NK-92 treated with Interleukin-12 subunit alpha and Interleukin-12 subunit beta, amount 100 ng/mL, for 24 hours (cell line): ENCODE results near the gene ANKRD33B.

Experiments
- DNase-seq: peaks from one replicate; lab custom pipeline; 2025; lab: John Stamatoyannopoulos, UW

The ANKRD33B gene

GRCh38 chr5:10701567-10702039, 137.7 kb downstream of the ANKRD33B start:
- no peak for DNase-seq

DNA sequence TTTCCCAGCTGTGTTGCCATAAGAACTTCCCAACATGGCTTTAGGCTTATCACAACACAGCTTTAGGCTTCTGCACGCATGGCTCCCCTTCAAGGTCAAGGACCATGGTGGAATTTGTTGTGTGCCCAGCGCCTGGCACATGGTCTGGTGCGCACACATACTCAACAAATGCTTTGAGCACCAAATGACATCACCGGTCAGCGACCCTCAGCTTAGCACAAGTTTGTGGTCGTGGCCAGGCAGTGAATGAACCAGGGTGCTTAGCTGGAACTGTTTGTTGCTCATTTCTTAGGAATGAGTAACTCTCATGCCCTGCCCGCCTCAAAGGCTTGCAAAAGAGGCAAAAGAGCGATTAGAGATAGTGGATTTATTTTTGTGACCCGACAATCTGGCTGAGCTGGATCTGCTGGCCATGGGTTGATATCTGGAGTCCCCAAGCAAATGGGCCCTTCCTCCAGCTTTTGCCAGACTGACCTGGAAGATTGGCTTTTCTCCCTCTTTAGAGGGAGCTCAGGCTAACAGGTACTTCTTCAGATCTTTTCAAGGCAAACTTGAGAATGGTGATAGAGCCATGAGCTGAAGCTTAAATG, 138.3 kb downstream of the ANKRD33B start:
- DNase-seq, result no peak

- no peak for DNase-seq
Measured at GRCh38 chr5:10702911-10703491, 139.1 kb downstream of the ANKRD33B start.

DNA sequence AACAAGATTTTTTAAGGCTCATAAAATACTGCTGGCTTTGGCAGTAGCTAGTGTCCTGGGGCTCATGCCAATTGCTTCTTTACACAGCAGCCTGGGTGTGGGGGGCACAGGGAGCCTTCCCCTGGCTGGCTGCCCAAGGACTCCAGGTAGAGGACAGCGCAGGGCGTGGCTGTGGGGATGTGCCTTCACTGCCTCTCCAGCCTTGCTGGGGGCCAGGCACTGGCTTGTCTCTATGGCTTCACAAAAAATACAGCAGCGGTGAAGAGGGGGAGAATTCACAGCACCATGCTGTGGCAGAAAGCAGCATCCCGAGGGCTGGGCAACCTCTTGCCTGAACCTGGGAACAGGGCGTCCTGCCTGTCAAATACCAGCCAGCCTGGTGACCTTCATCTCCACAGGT, 139.8 kb downstream of the ANKRD33B start:
- no peak for DNase-seq

- no peak for DNase-seq
Measured at GRCh38 chr5:10704949-10705621, 141.2 kb downstream of the ANKRD33B start.

DNA sequence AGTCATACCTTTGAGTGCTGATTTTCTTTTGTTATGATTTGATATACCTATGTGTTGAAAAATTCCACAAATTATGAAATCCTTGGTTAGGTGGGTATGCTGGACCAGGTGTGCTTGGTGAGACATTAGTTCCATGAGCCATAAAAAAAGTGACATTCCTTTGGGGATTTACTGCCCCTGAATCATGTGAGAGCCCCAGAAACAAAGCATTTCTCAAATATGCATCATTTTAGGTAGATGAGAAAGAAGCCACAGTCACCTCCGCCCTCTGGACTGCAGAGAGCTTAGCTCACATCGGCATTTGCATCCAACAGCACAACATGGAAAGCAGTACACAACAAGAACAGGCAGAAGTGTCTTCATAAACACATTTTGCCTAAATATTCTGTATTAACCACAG, 141.9 kb downstream of the ANKRD33B start:
- no peak for DNase-seq

GRCh38 chr5:10706326-10706725, 142.5 kb downstream of the ANKRD33B start:
- DNase-seq, result no peak
